ENCODE data around the gene SSC5D.
"Not testable (repeated sequence)": the region's sequence is repeated elsewhere in the genome, so short reads cannot be mapped to it uniquely, and the experiment has no call there.

SSC5D gene

GRCh38 chr19:55487924-55488687, at the start of gene SSC5D:
Gene SSC5D, plus strand, starts transcription at chr19:55488436. Its CDS starts 154 bp downstream, at chr19:55488590.
- DNase-seq = no peak

- DNase-seq = no peak
These were observed 49.2 kb upstream of the SSC5D start for GRCh38 chr19:55439052-55439451.

GRCh38 chr19:55440411-55441105, 47.7 kb upstream of the SSC5D start:
- DNase-seq = no peak

- DNase-seq = no peak
These were observed 46.9 kb upstream of the SSC5D start for GRCh38 chr19:55441319-55441691.

- DNase-seq = no peak
These were observed 46.4 kb upstream of the SSC5D start for GRCh38 chr19:55441692-55442321.

GRCh38 chr19:55442372-55442961, 45.8 kb upstream of the SSC5D start:
- DNase-seq = no peak

- DNase-seq = no peak
These were observed 45.0 kb upstream of the SSC5D start, which contains the start of gene SHISA7 for GRCh38 chr19:55443045-55443823. Gene SHISA7, minus strand, starts transcription at chr19:55443300. Its CDS starts 437 bp downstream, at chr19:55442863.

- DNase-seq = no peak
These were observed 44.3 kb upstream of the SSC5D start for GRCh38 chr19:55443824-55444480.

GRCh38 chr19:55444646-55445045, 43.6 kb upstream of the SSC5D start:
- no peak for DNase-seq

- DNase-seq = no peak
These were observed 42.2 kb upstream of the SSC5D start for GRCh38 chr19:55446060-55446459.

- no peak for DNase-seq
These were observed 40.6 kb upstream of the SSC5D start for GRCh38 chr19:55447421-55448174.

- not testable (repeated sequence) for DNase-seq
These were observed 40.1 kb upstream of the SSC5D start for GRCh38 chr19:55448175-55448490.

- DNase-seq = no peak
These were observed 38.8 kb upstream of the SSC5D start for GRCh38 chr19:55449469-55449868.

GRCh38 chr19:55451163-55451964, 36.9 kb upstream of the SSC5D start:
- DNase-seq = no peak

GRCh38 chr19:55451965-55452748, 36.1 kb upstream of the SSC5D start:
- no peak for DNase-seq

- DNase-seq = no peak
These were observed 35.4 kb upstream of the SSC5D start for GRCh38 chr19:55452749-55453346.

- DNase-seq = no peak
These were observed 34.5 kb upstream of the SSC5D start for GRCh38 chr19:55453511-55454260.

GRCh38 chr19:55454787-55455243, 33.4 kb upstream of the SSC5D start:
- no peak for DNase-seq
